CD4-positive, alpha-beta memory T cell (primary cell): Measurements from ENCODE around the gene PTPDC1. TPM values are rescaled to one million over a fixed set of nuclear protein-coding genes. Genes with fewer than 3 reads are reported as not detected.
A peak's percentile ranks its signal among the peaks of the same experiment; 100 is the strongest.

ENCODE experiments used
- CTCF ChIA-PET: fragments of 350-600 bp; sonication (Branson Sonifier 250); formaldehyde crosslinking; loops from one replicate; lab custom pipeline; 2021; ENCODE audit warnings: inconsistent platforms; ENCODE audit not compliant: partially characterized antibody; lab: Charles Lee
- POLR2A ChIA-PET: fragments of 350-600 bp; sonication (Branson Sonifier 250); formaldehyde crosslinking; loops from one replicate; lab custom pipeline; 2021; ENCODE audit not compliant: partially characterized antibody; lab: Charles Lee
- DNase-seq, 5 donors: peaks; one replicate each; pipeline versions ENCODE4 v3.0.0 to v3.0.0-alpha.2; 2020 to 2022; ENCODE audit warnings: mixed read lengths in 1 of 5
- H3K27ac ChIP-seq: one replicate; pipeline ENCODE4 v1.7.0; 2013; ENCODE audit warnings: low read depth, low read length
- H3K27me3 ChIP-seq: 2 replicates; pipeline ENCODE4 v1.7.0; 2013; ENCODE audit warnings: mild to moderate bottlenecking, low read length, moderate library complexity; ENCODE audit not compliant: insufficient read depth
- H3K36me3 ChIP-seq: 2 replicates; pipeline ENCODE4 v1.7.0; 2013; ENCODE audit warnings: mild to moderate bottlenecking, low read length, moderate library complexity; ENCODE audit not compliant: insufficient read depth
- H3K4me1 ChIP-seq: 2 replicates; pipeline ENCODE4 v1.7.0; 2013; ENCODE audit warnings: mild to moderate bottlenecking, low read length, moderate library complexity; ENCODE audit not compliant: insufficient read depth
- H3K4me3 ChIP-seq, 2 donors: one replicate each; pipeline ENCODE4 v1.7.0; 2013; ENCODE audit warnings: low read length in 2 of 2, mild to moderate bottlenecking in 1 of 2
- H3K9me3 ChIP-seq, 2 donors: one replicate each; pipeline ENCODE4 v1.7.0; 2013; ENCODE audit warnings: low read length in 2 of 2, control low read depth in 1 of 2; ENCODE audit not compliant: control insufficient read depth in 1 of 2
- H3K27ac Mint-ChIP-seq, 7 donors: one replicate each; pipeline ENCODE4 v1.8.0; 2020 to 2021; ENCODE audit warnings: mixed read lengths in 7 of 7, mild to moderate bottlenecking in 6 of 7, inconsistent platforms in 3 of 7, moderate library complexity in 3 of 7
- H3K27me3 Mint-ChIP-seq, 2 donors: one replicate each; pipeline ENCODE4 v1.8.0; 2020 to 2021; ENCODE audit warnings: mixed read lengths in 2 of 2
- H3K36me3 Mint-ChIP-seq, 2 donors: one replicate each; pipeline ENCODE4 v1.8.0; 2020 to 2021; ENCODE audit warnings: mixed read lengths in 2 of 2, inconsistent platforms in 1 of 2, mild to moderate bottlenecking in 1 of 2
- H3K4me1 Mint-ChIP-seq, 4 donors: one replicate each; pipeline ENCODE4 v1.8.0; 2020 to 2021; ENCODE audit warnings: mixed read lengths in 4 of 4, mild to moderate bottlenecking in 1 of 4
- H3K4me3 Mint-ChIP-seq, 8 donors: one replicate each; pipeline ENCODE4 v1.8.0; 2020 to 2021; ENCODE audit warnings: mixed read lengths in 8 of 8, mild to moderate bottlenecking in 7 of 8, moderate library complexity in 6 of 8, inconsistent platforms in 3 of 8
- H3K9me3 Mint-ChIP-seq, 8 donors: one replicate each; pipeline ENCODE4 v1.8.0; 2020 to 2021; ENCODE audit warnings: mixed read lengths in 8 of 8, mild to moderate bottlenecking in 5 of 8, inconsistent platforms in 3 of 8, moderate library complexity in 1 of 8
- intact Hi-C: fragments of 100-400 bp; cut with micrococcal nuclease; formaldehyde crosslinking; loops from one replicate; pipeline ENCODE4 v1.15.1; 2023
- polyA plus RNA-seq, 2 donors: library from polyadenylated mRNA; unstranded; fragments of 300-500 nt; fragmentation: Illumina TruSeq; gene quantifications; one replicate each; pipeline ENCODE4 v1.2.3, GENCODE V29; 2021
- total RNA-seq, 2 experiments: library from RNA; stranded (reverse); gene quantifications; one replicate each; pipeline ENCODE4 v1.2.3, GENCODE V29; 2021

Gene PTPDC1
- 1 to 10 TPM; 5.1 to 5.5 TPM for total RNA-seq
- 1 to 10 TPM; 1.7 to 2.1 TPM for polyA plus RNA-seq

GRCh38 chr9:94084314-94084713 lies at the start of gene PTPDC1:
Gene PTPDC1 (plus strand): TSS chr9:94084464. CDS start chr9:94084531, 67 bp downstream.
- H3K4me3 ChIP-seq = no peak within 1 kb of the TSS
- H3K27ac Mint-ChIP-seq = peak within 1 kb of the TSS in 1 of 7 donors; percentile 57
- ChIA-PET POLR2A (no interaction called here), CTCF (interaction anchor here (1.7 kb wide), 1 partner anchor 129 kb away, joined by 9 read pairs; no protein-coding TSS in a partner anchor)
- no peaks in the 10 kb centered on the region for H3K27me3 Mint-ChIP-seq
- H3K4me1 Mint-ChIP-seq = peaks cover 0 to 2% (median 0%) of the 10 kb centered on the region in 4 donors
- intact Hi-C loops = no loop called here
- H3K9me3 ChIP-seq = no peaks in the 10 kb centered on the region
- DNase-seq = no peak
- H3K4me1 ChIP-seq = no peaks in the 10 kb centered on the region
- H3K9me3 Mint-ChIP-seq = no peaks in the 10 kb centered on the region
- no peaks in the 10 kb centered on the region for H3K36me3 ChIP-seq
- H3K4me3 Mint-ChIP-seq = no peak within 1 kb of the TSS
- peaks cover 7 to 16% of the 10 kb centered on the region in 2 donors for H3K36me3 Mint-ChIP-seq
- no peaks in the 10 kb centered on the region for H3K27me3 ChIP-seq
- no peak within 1 kb of the TSS for H3K27ac ChIP-seq

GRCh38 chr9:94034511-94034910 lies 49.8 kb upstream of the PTPDC1 start:
- ChIA-PET POLR2A (no interaction called here), CTCF (no interaction called here)
- Mint-ChIP-seq H3K27ac (no peak overlapping the region), H3K4me3 (no peak overlapping the region), H3K27me3 (no peaks in the 10 kb centered on the region), H3K9me3 (no peaks in the 10 kb centered on the region), H3K4me1 (peaks cover 13 to 23% (median 18%) of the 10 kb centered on the region in 4 donors), H3K36me3 (peaks cover 0 to 6% of the 10 kb centered on the region in 2 donors)
- H3K27ac ChIP-seq = no peak overlapping the region
- DNase-seq = no peak
- H3K27me3 ChIP-seq = no peaks in the 10 kb centered on the region
- no peaks in the 10 kb centered on the region for H3K36me3 ChIP-seq
- peaks cover 12% of the 10 kb centered on the region for H3K4me1 ChIP-seq
- H3K4me3 ChIP-seq = no peak overlapping the region
- H3K9me3 ChIP-seq = no peaks in the 10 kb centered on the region
- intact Hi-C loops = no loop called here

GRCh38 chr9:94039786-94040185 lies 44.5 kb upstream of the PTPDC1 start:
- Histone ChIP-seq H3K27ac (no peak overlapping the region), H3K4me1 (no peaks in the 10 kb centered on the region), H3K27me3 (no peaks in the 10 kb centered on the region), H3K36me3 (no peaks in the 10 kb centered on the region), H3K9me3 (no peaks in the 10 kb centered on the region), H3K4me3 (no peak overlapping the region)
- H3K9me3 Mint-ChIP-seq = no peaks in the 10 kb centered on the region
- peak overlapping the region in 1 of 7 donors; percentile 40 for H3K27ac Mint-ChIP-seq
- ChIA-PET POLR2A (no interaction called here), CTCF (no interaction called here)
- no peak overlapping the region for H3K4me3 Mint-ChIP-seq
- intact Hi-C loops = no loop called here
- no peaks in the 10 kb centered on the region for H3K36me3 Mint-ChIP-seq
- no peaks in the 10 kb centered on the region for H3K4me1 Mint-ChIP-seq
- H3K27me3 Mint-ChIP-seq = no peaks in the 10 kb centered on the region
- no peak for DNase-seq

GRCh38 chr9:94042516-94043360 lies 41.5 kb upstream of the PTPDC1 start:
- H3K4me1 Mint-ChIP-seq = no peaks in the 10 kb centered on the region
- H3K27ac ChIP-seq = no peak overlapping the region
- intact Hi-C loops = no loop called here
- H3K9me3 ChIP-seq = no peaks in the 10 kb centered on the region
- no peaks in the 10 kb centered on the region for H3K36me3 Mint-ChIP-seq
- no peaks in the 10 kb centered on the region for H3K4me1 ChIP-seq
- no peaks in the 10 kb centered on the region for H3K36me3 ChIP-seq
- H3K9me3 Mint-ChIP-seq = peaks cover 0 to 2% (median 0%) of the 10 kb centered on the region in 8 donors
- no peak overlapping the region for H3K4me3 ChIP-seq
- no peak overlapping the region for H3K4me3 Mint-ChIP-seq
- no peaks in the 10 kb centered on the region for H3K27me3 ChIP-seq
- ChIA-PET POLR2A (no interaction called here), CTCF (interaction anchor here (1.2 kb wide), 1 partner anchor 29 kb away, joined by 3 read pairs; no protein-coding TSS in a partner anchor)
- no peak for DNase-seq
- no peaks in the 10 kb centered on the region for H3K27me3 Mint-ChIP-seq
- H3K27ac Mint-ChIP-seq = peak overlapping the region in 1 of 7 donors; percentile 39

- Histone ChIP-seq H3K27me3 (no peaks in the 10 kb centered on the region), H3K4me1 (no peaks in the 10 kb centered on the region), H3K36me3 (no peaks in the 10 kb centered on the region), H3K9me3 (no peaks in the 10 kb centered on the region), H3K4me3 (no peak overlapping the region), H3K27ac (no peak overlapping the region)
- H3K4me1 Mint-ChIP-seq = no peaks in the 10 kb centered on the region
- no peak for DNase-seq
- H3K27me3 Mint-ChIP-seq = no peaks in the 10 kb centered on the region
- peaks cover 0 to 10% (median 7%) of the 10 kb centered on the region in 8 donors for H3K9me3 Mint-ChIP-seq
- H3K27ac Mint-ChIP-seq = no peak overlapping the region
- ChIA-PET POLR2A (no interaction called here), CTCF (interaction anchor here (1.3 to 1.8 kb wide), 2 partner anchors 9 to 12 kb away, joined by 3 to 7 read pairs; no protein-coding TSS in a partner anchor)
- peaks cover 3 to 7% of the 10 kb centered on the region in 2 donors for H3K36me3 Mint-ChIP-seq
- intact Hi-C loops = no loop called here
- H3K4me3 Mint-ChIP-seq = no peak overlapping the region
Measured at GRCh38 chr9:94054716-94055115, 29.5 kb upstream of the PTPDC1 start.

- CTCF ChIA-PET = no interaction called here
Measured at GRCh38 chr9:94056442-94056974, 27.8 kb upstream of the PTPDC1 start.

GRCh38 chr9:94057918-94058317 lies 26.3 kb upstream of the PTPDC1 start:
- CTCF ChIA-PET = interaction anchor here (0.9 to 4.2 kb wide), 2 partner anchors 44 to 156 kb away, joined by 5 to 28 read pairs; no protein-coding TSS in a partner anchor
- peaks cover 2 to 17% of the 10 kb centered on the region in 2 donors for H3K36me3 Mint-ChIP-seq
- no peaks in the 10 kb centered on the region for H3K4me1 Mint-ChIP-seq
- intact Hi-C loops = no loop called here
- no peaks in the 10 kb centered on the region for H3K27me3 Mint-ChIP-seq
- H3K9me3 Mint-ChIP-seq = peaks cover 0 to 24% (median 15%) of the 10 kb centered on the region in 8 donors
- DNase-seq = no peak
- Histone ChIP-seq H3K27me3 (no peaks in the 10 kb centered on the region), H3K9me3 (no peaks in the 10 kb centered on the region), H3K4me1 (no peaks in the 10 kb centered on the region), H3K36me3 (no peaks in the 10 kb centered on the region), H3K4me3 (no peak overlapping the region), H3K27ac (no peak overlapping the region)
- no peak overlapping the region for H3K4me3 Mint-ChIP-seq
- no peak overlapping the region for H3K27ac Mint-ChIP-seq
- POLR2A ChIA-PET = no interaction called here

More at GRCh38 chr9:94056442-94056974, 27.8 kb upstream of the PTPDC1 start:
- DNase-seq = no peak
- H3K27ac Mint-ChIP-seq = no peak overlapping the region
- H3K27me3 Mint-ChIP-seq = no peaks in the 10 kb centered on the region
- intact Hi-C loops = no loop called here
- no peak overlapping the region for H3K4me3 ChIP-seq
- H3K4me3 Mint-ChIP-seq = no peak overlapping the region
- no peaks in the 10 kb centered on the region for H3K36me3 ChIP-seq
- peaks cover 2 to 9% of the 10 kb centered on the region in 2 donors for H3K36me3 Mint-ChIP-seq
- peaks cover 0 to 16% (median 8%) of the 10 kb centered on the region in 8 donors for H3K9me3 Mint-ChIP-seq
- H3K9me3 ChIP-seq = no peaks in the 10 kb centered on the region
- H3K27me3 ChIP-seq = no peaks in the 10 kb centered on the region
- no peaks in the 10 kb centered on the region for H3K4me1 ChIP-seq
- H3K4me1 Mint-ChIP-seq = no peaks in the 10 kb centered on the region
- no peak overlapping the region for H3K27ac ChIP-seq
- POLR2A ChIA-PET = no interaction called here
